GM18526 (cell line): ENCODE measurements around the gene ICA1L.

Experiments used
- POLR2A ChIP-seq: IDR thresholded peaks from 3 replicates; pipeline ENCODE4 v1.6.1; 2011; ENCODE audit not compliant: insufficient read length; ENCODE audit errors: extremely low read depth

The ICA1L gene

GRCh38 chr2:202758128-202758527 lies 113.4 kb downstream of the ICA1L start:
- no peak for TF ChIP-seq POLR2A

GRCh38 chr2:202757339-202757738 lies 114.2 kb downstream of the ICA1L start:
- TF ChIP-seq POLR2A: no peak

DNA sequence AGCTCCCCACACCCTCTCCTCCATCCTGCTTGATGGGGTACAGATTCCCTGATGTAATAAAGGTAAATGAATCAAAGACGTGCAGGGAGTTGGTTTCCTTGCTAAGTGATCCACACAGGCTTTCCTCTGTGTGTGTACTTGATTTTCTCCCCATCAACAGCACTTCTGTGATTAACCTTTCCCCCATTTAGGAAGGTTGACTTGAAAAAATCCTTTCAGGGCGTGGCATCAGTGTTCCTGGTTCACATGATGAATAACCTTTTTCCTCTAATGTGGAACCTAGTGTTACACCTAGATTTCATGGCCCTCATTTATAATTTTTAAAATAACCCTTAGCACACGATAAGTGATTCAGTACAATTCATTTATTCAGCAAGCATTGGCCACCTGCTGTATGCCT lies 115.0 kb downstream of the ICA1L start:
- no peak for TF ChIP-seq POLR2A

DNA sequence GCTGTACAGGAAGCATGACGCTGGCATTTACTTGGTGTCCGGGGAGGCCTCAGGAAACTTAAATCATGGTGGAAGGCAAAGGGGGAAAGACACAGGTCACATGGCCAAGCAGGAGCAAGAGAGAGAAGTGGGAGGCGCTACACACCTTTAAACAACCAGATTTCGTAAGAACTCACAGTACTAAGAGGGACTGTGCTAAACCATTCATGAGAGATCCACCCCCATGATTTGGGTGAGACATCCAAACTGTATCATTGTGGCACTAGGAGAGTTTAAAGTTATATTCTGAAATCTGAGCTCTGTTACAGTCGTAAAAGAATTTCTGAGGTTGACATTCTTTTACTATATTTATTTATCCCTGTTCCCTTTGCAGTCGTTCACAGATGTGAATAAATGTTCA lies 116.6 kb downstream of the ICA1L start:
- no peak for TF ChIP-seq POLR2A

GRCh38 chr2:202752071-202752470 lies 119.5 kb downstream of the ICA1L start:
- TF ChIP-seq POLR2A: no peak

DNA sequence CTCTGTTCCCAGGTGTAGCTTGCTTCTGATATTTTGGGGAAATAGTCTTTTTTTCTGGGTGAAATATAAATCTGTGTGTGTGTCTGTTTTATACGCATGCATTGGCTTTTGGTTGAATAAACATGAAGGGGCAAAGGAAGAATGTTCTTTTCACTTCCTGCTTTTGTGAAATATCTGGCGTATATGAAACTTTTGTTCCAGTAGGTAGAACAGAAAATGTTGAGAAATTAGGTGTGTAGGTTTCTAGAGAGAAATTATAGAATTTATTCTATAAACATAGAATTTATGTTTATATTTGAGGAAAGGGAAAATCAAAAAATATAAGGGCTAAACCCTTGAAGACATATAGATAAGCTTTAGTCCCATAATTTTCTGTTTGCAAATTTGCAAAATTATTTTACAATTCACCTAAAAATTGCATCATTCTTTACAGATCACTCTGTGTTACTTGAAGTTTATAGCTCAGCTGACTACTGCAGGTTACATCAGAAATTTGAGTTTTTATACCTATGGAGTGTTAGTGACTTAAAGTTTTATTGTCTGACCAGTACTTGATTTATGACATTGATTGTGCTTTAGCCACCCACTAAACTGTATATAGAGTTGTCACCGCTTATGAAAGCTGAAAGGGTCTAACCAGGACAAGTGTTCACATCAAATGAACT lies 120.7 kb downstream of the ICA1L start:
- TF ChIP-seq POLR2A: no peak

GRCh38 chr2:202749477-202749876 lies 122.1 kb downstream of the ICA1L start:
- TF ChIP-seq POLR2A: no peak

DNA sequence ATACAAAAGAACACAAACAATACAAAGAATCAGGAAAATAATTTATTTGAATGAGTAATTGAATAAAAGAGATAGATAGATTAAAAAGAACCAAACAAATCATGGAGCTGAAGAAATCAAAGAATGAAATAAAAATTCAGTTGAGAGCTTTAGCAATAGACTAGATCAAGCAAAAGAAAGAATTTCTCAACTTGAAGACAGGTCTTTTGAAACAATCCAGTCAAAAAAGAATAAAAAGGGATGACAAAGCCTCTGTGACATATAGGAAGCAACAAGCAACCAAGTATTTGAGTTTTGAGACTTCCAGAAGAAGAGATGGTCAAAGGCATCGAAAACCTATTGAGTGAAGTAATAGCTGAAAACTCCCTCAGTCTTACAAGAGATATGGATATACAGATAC lies 128.0 kb downstream of the ICA1L start:
- no peak for TF ChIP-seq POLR2A

GRCh38 chr2:202736826-202737225 lies 134.7 kb downstream of the ICA1L start:
- TF ChIP-seq POLR2A: no peak

- TF ChIP-seq POLR2A: no peak
Measured at GRCh38 chr2:202726070-202726469, 145.5 kb downstream of the ICA1L start.

- no peak for TF ChIP-seq POLR2A
Measured at GRCh38 chr2:202723746-202724145, 147.8 kb downstream of the ICA1L start.
